Body of pancreas (tissue), 4 donors: ENCODE measurements around the gene DPEP1. TPM values are rescaled to one million over a fixed set of nuclear protein-coding genes. Genes with fewer than 3 reads are reported as not detected.

Experiments
- ATAC-seq: fragments of 150-250 bp; one replicate; pipeline ENCODE4 v1.9.1; 2016
- DNase-seq, 4 donors: peaks; one replicate each; pipeline ENCODE4 v3.0.0-alpha.2; 2019
- H3K27ac ChIP-seq, 4 donors: fragments of 200-600 bp; sonication (generic); 1 replicate in 3 of 4; 2 replicates in 1 of 4; pipeline versions ENCODE4 v1.5.1 to v1.6.1; 2016 to 2019; ENCODE audit warnings: mild to moderate bottlenecking in 1 of 4, mixed read lengths in 1 of 4, moderate library complexity in 1 of 4
- H3K27me3 ChIP-seq, 2 donors: fragments of 200-600 bp; sonication (generic); one replicate each; pipeline ENCODE4 v1.6.0; 2016; ENCODE audit warnings: mild to moderate bottlenecking in 1 of 2
- H3K36me3 ChIP-seq, 2 donors: fragments of 200-600 bp; sonication (generic); replicated peaks in 1 of 2; 2 replicates each; pipeline ENCODE4 v1.5.1; 2016; ENCODE audit warnings: low read depth in 2 of 2; ENCODE audit not compliant: insufficient read depth in 1 of 2
- H3K4me1 ChIP-seq: fragments of 200-600 bp; sonication (generic); one replicate; pipeline ENCODE4 v1.6.0; 2016
- H3K4me3 ChIP-seq, 2 donors: fragments of 200-600 bp; sonication (generic); 1 replicate in 1 of 2; 2 replicates in 1 of 2; pipeline ENCODE4 v1.5.1; 2016 to 2019
- H3K9me3 ChIP-seq, 3 donors: fragments of 200-600 bp; sonication (generic); 1 replicate in 2 of 3; 2 replicates in 1 of 3; pipeline ENCODE4 v1.5.1; 2016
- POLR2A ChIP-seq, 3 donors: fragments of 450-650 bp; IDR thresholded peaks; one replicate each; pipeline ENCODE4 v1.6.1; 2016; ENCODE audit warnings: antibody characterized with exemption in 3 of 3, mild to moderate bottlenecking in 2 of 3
- WGBS, 2 donors: methylation state at CpG; one replicate each; pipeline ENCODE4 v1.1.5; 2017; 5-methylcytosine and 5-hydroxymethylcytosine counted together
- intact Hi-C: fragments of 100-400 bp; cut with DNase I; formaldehyde crosslinking; loops from one replicate; pipeline ENCODE4 v1.15.1; 2023
- total RNA-seq, 2 donors: library from RNA; depleted of rRNA; stranded (reverse); fragments of >200 nt; gene quantifications; one replicate each; pipeline ENCODE4 v1.1.0, GENCODE V29; 2016
- TF ChIP-seq, protein P1 (sequence below), 7 experiments: fragments of 450-650 bp in 4 of 7; fragments of 200-600 bp in 3 of 7; sonication (generic) in 3 of 7; IDR thresholded peaks; one replicate each; pipeline ENCODE4 v1.5.1; 2016 to 2019; ENCODE audit warnings: antibody characterized with exemption in 7 of 7

DPEP1 gene
- total RNA-seq, 2 donors from 2014 or later = 116 to 147 TPM

- Histone ChIP-seq H3K4me1 (peaks cover 21% of the 10 kb centered on the region), H3K27ac (peak overlapping the region; percentile 80 to 89 (median 88)), H3K27me3 (no peaks in the 10 kb centered on the region), H3K9me3 (no peaks in the 10 kb centered on the region), H3K4me3 (no peak overlapping the region), H3K36me3 (no peaks in the 10 kb centered on the region)
- 90 to 91% methylated on average over 20 of the region's 20 CpGs for WGBS, 2 donors
- TF ChIP-seq, protein P1, sequence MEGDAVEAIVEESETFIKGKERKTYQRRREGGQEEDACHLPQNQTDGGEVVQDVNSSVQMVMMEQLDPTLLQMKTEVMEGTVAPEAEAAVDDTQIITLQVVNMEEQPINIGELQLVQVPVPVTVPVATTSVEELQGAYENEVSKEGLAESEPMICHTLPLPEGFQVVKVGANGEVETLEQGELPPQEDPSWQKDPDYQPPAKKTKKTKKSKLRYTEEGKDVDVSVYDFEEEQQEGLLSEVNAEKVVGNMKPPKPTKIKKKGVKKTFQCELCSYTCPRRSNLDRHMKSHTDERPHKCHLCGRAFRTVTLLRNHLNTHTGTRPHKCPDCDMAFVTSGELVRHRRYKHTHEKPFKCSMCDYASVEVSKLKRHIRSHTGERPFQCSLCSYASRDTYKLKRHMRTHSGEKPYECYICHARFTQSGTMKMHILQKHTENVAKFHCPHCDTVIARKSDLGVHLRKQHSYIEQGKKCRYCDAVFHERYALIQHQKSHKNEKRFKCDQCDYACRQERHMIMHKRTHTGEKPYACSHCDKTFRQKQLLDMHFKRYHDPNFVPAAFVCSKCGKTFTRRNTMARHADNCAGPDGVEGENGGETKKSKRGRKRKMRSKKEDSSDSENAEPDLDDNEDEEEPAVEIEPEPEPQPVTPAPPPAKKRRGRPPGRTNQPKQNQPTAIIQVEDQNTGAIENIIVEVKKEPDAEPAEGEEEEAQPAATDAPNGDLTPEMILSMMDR (IDR thresholded peaks at IDR 0.05) = no peak
- TF ChIP-seq POLR2A (IDR thresholded peaks at IDR 0.05) = no peak
- DNase-seq (no peak), ATAC-seq (no peak)
- intact Hi-C loops = no loop called here
These were observed 851 bp upstream of the DPEP1 start for GRCh38 chr16:89612415-89613166.

GRCh38 chr16:89613954-89614459 lies 565 bp downstream of the DPEP1 start:
- Histone ChIP-seq H3K27me3 (no peaks in the 10 kb centered on the region), H3K4me3 (peak overlapping the region in 1 of 2 donors; percentile 27), H3K36me3 (no peaks in the 10 kb centered on the region), H3K9me3 (no peaks in the 10 kb centered on the region), H3K4me1 (peaks cover 21% of the 10 kb centered on the region), H3K27ac (peak overlapping the region; percentile 80 to 89 (median 88))
- peak in 1 of 4 donors; percentile 78 for DNase-seq
- TF ChIP-seq, protein P1 (IDR thresholded peaks at IDR 0.05) = no peak
- TF ChIP-seq POLR2A (IDR thresholded peaks at IDR 0.05) = no peak
- 39 to 40% methylated on average over 4 to 22 of the region's 22 CpGs for WGBS, 2 donors
- intact Hi-C loops = no loop called here
- ATAC-seq = peak; percentile 23

DNA sequence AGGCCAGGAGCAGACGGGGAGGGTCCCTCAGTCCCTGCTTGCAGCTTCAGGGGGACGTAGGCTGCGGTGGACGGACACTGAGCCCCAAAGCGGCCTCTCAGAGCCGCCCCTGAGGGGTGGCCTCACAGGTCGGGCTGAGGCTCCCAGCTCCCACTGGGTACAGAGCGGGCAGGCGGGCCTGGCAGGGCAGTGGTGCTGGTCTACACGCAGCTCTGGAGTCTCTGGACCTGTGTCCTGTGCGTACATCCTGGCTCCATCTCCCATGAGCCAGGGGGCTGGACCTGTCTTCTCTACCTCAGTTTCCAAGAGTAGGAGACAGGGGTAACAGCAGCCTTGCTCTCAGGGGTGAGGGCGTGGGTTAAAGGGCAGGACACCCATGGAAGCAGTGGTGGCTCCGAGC lies 1.7 kb downstream of the DPEP1 start:
- no peaks in the 10 kb centered on the region for H3K9me3 ChIP-seq
- no peaks in the 10 kb centered on the region for H3K36me3 ChIP-seq
- DNase-seq (no peak), ATAC-seq (no peak)
- WGBS, 2 donors = 93 to 96% methylated on average over 4 to 12 of the region's 13 CpGs
- peak overlapping the region in 1 of 4 donors; percentile 17 for H3K27ac ChIP-seq
- TF ChIP-seq POLR2A (IDR thresholded peaks at IDR 0.05) = no peak
- TF ChIP-seq, protein P1 (IDR thresholded peaks at IDR 0.05) = no peak
- intact Hi-C loops = no loop called here
- H3K4me1 ChIP-seq = peaks cover 21% of the 10 kb centered on the region
- H3K4me3 ChIP-seq = no peak overlapping the region
- no peaks in the 10 kb centered on the region for H3K27me3 ChIP-seq

DNA sequence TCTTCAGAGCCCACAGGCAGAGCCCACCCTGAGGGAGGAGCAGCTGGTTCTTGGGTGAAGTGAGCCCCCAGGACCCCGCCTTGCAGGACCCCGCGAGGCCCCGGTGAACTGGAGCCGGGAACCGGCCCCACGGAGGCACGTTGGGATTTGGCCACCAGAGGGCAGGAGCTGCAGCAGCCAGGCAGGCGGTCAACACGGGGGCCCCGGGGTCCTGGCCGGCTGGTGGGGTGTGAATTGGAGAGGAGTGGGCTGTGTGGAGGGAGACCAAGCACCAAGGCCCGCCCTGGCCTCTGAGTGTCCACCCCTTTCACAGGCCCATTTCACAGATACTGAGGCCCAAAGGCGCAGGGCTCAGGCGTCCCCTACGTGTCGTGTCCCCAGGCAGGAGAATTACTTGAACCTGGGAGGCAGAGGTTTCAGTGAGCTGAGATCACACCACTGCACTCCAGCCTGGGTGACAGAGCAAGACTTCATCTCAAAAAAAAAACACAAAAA lies 2.2 kb downstream of the DPEP1 start:
- Histone ChIP-seq H3K4me3 (no peak overlapping the region), H3K4me1 (peaks cover 21% of the 10 kb centered on the region), H3K36me3 (no peaks in the 10 kb centered on the region), H3K27me3 (no peaks in the 10 kb centered on the region), H3K9me3 (no peaks in the 10 kb centered on the region), H3K27ac (peak overlapping the region in 1 of 4 donors; percentile 17)
- TF ChIP-seq POLR2A (IDR thresholded peaks at IDR 0.05) = no peak
- TF ChIP-seq, protein P1 (IDR thresholded peaks at IDR 0.05) = peak; percentile 23 to 55 (median 40)
- no peak for ATAC-seq
- intact Hi-C loops = no loop called here
- DNase-seq = peak in 3 of 4 donors; percentile 38 to 52 (median 42)
- WGBS, 2 donors = 59% methylated on average over 17 of the region's 17 CpGs; no CpG with 5 or more reads in 1 of the 2 donors
